Adipocyte (in vitro differentiated cells): ENCODE results near the gene KCNIP1.
A peak's percentile ranks its signal among the peaks of the same experiment; 100 is the strongest.

Source experiments
- DNase-seq: peaks from one replicate; pipeline ENCODE4 v3.0.0-alpha.2; 2015; ENCODE audit warnings: low read depth
- H3K27me3 ChIP-seq: replicated peaks from 2 replicates; pipeline ENCODE4 v1.7.0; 2013; ENCODE audit warnings: mild to moderate bottlenecking, low read length, moderate library complexity; ENCODE audit not compliant: control insufficient read depth, insufficient read depth
- H3K36me3 ChIP-seq: 2 replicates; pipeline ENCODE4 v1.7.0; 2013; ENCODE audit warnings: low read length, mild to moderate bottlenecking, moderate library complexity; ENCODE audit not compliant: control insufficient read depth, insufficient read depth, severe bottlenecking
- H3K4me1 ChIP-seq: 2 replicates; pipeline ENCODE4 v1.7.0; 2013; ENCODE audit warnings: mild to moderate bottlenecking, low read length, moderate library complexity; ENCODE audit not compliant: control insufficient read depth, insufficient read depth
- H3K4me3 ChIP-seq: 2 replicates; pipeline ENCODE4 v1.7.0; 2013; ENCODE audit warnings: mild to moderate bottlenecking, low read length, moderate library complexity
- H3K9ac ChIP-seq: 2 replicates; pipeline ENCODE4 v1.7.0; 2013; ENCODE audit warnings: mild to moderate bottlenecking, low read length, moderate library complexity
- H3K9me3 ChIP-seq: 2 replicates; pipeline ENCODE4 v1.7.0; 2013; ENCODE audit warnings: mild to moderate bottlenecking, low read length, moderate library complexity; ENCODE audit not compliant: control insufficient read depth

KCNIP1 gene

DNA sequence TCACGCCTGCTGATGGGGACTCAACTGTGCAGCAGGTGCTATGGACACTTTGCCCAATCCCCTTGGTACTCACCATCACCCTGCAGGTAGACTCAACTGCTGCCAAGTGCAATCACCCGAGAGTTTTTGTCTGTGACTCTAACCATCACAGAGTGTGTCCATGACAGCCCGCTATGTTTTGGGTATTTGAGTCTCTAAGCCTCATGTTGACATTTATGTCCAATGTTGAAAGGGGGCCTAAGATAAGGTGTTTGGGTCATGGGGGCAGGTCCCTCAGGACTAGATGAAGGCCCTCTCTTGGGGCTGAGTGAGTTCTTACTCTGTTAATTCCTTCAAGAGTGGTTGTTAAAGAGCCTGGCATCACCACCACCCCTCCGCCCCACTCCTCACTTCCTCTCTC lies 235.6 kb downstream of the KCNIP1 start:
- no peak overlapping the region for H3K9ac ChIP-seq
- no peak overlapping the region for H3K4me3 ChIP-seq
- H3K27me3 ChIP-seq = peaks cover 26% of the 10 kb centered on the region
- no peaks in the 10 kb centered on the region for H3K36me3 ChIP-seq
- H3K9me3 ChIP-seq = peaks cover 23% of the 10 kb centered on the region
- no peak for DNase-seq
- no peaks in the 10 kb centered on the region for H3K4me1 ChIP-seq

DNA sequence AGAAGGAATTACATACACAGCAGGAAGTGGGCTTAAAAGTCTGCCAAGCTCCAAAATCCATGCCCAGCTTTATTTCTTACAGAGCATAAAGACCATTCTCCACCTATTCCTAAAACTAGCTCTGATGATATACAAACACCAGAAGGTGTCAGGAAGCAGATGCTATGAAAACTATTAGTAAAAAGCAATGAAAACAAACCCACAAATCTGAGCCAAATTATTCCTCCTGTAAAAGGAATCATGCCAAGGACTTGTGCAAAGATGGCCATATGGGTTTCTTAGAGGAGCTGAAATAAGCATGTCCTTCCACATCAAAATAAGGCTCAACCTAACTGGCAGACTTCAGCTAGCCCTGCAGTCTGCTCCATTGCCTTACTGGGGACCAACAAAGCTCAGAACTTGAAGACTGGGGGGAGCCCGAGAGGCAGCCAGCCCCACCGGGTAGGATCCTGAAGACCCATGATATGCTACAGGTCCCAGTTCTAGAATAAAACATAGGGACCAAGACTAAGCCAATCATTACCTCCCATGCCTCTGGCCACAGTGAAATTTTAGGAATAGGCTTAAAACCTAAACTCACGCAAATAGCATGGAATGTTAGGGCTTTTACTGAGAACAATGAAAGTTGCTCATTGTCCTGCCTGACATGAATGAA lies 236.9 kb downstream of the KCNIP1 start:
- Histone ChIP-seq H3K36me3 (no peaks in the 10 kb centered on the region), H3K9ac (no peak overlapping the region), H3K4me3 (no peak overlapping the region), H3K27me3 (peaks cover 26% of the 10 kb centered on the region), H3K9me3 (peaks cover 10% of the 10 kb centered on the region), H3K4me1 (peaks cover 5% of the 10 kb centered on the region)
- no peak for DNase-seq

DNA sequence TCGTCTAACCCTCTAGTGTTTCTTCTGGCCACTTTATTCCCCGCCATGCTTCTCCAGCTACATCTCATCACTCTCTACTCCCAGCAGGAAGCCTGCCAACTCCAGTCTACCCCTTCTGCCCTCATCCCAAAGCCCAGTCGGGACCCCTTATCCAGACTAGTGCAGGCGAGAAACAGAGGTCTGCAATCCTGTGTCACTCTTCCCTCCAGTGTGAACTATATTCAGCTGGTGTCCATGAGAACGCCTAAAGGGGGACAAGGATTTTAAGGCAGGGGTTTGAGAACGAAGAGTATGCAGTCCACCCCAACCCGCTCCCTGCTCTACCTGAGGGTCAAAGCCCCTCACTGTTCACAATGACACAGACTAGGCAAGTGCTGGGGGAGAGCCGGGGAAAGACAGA lies 238.0 kb downstream of the KCNIP1 start:
- H3K4me3 ChIP-seq = no peak overlapping the region
- DNase-seq = no peak
- no peaks in the 10 kb centered on the region for H3K9me3 ChIP-seq
- H3K4me1 ChIP-seq = peaks cover 5% of the 10 kb centered on the region
- H3K9ac ChIP-seq = no peak overlapping the region
- H3K27me3 ChIP-seq = peaks cover 31% of the 10 kb centered on the region
- no peaks in the 10 kb centered on the region for H3K36me3 ChIP-seq

DNA sequence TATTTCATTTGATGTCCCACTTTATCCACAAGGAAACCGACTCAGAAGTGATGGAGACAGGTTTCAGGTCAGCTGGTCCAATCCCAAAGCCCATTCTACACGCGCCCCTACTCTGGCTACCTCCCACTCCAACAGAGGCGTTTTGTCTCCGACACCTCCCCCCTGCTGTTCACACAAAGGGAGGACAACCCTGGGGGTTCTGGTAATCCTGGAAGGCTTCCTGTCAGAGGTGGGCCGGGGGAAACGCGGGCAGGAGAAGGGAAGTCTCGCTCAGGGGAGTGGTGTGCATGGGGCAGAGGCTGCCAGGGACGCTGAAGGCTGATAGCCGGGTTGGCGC lies 240.0 kb downstream of the KCNIP1 start:
- Histone ChIP-seq H3K9me3 (no peaks in the 10 kb centered on the region), H3K36me3 (no peaks in the 10 kb centered on the region), H3K4me1 (peaks cover 5% of the 10 kb centered on the region), H3K27me3 (peaks cover 37% of the 10 kb centered on the region), H3K4me3 (no peak overlapping the region), H3K9ac (no peak overlapping the region)
- no peak for DNase-seq

DNA sequence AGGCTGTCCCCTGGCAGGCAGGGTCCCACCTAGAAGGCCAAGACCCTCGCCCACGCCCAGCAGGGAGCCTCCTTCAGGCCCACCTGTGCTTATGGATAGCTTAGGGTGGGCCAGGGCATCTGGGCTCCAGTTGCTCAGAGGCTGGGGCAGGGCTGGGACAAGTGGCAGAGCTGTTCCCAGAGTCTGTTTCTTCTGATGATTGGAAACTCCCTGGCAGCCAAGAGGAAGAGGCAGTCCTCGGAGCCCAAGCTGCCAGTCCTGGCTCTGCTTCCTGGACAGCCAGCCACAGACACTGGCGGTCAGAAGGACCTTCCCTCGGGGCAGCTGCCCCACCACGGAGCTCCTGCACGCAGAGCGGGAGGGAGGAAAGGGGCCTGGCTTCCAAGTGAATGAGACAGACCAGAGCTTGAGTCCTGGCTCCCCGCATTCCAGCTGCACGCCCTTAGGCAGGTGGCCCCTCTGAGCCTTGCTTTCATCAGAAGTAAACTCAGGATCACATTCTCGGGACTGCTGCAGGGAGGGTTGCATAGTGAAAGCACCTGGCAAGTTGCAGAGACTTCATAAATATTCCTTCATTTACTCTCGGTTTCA lies 241.8 kb downstream of the KCNIP1 start:
- peaks cover 5% of the 10 kb centered on the region for H3K4me1 ChIP-seq
- DNase-seq = peak; percentile 42
- no peaks in the 10 kb centered on the region for H3K9me3 ChIP-seq
- H3K9ac ChIP-seq = no peak overlapping the region
- H3K36me3 ChIP-seq = no peaks in the 10 kb centered on the region
- peaks cover 47% of the 10 kb centered on the region for H3K27me3 ChIP-seq
- H3K4me3 ChIP-seq = no peak overlapping the region

DNA sequence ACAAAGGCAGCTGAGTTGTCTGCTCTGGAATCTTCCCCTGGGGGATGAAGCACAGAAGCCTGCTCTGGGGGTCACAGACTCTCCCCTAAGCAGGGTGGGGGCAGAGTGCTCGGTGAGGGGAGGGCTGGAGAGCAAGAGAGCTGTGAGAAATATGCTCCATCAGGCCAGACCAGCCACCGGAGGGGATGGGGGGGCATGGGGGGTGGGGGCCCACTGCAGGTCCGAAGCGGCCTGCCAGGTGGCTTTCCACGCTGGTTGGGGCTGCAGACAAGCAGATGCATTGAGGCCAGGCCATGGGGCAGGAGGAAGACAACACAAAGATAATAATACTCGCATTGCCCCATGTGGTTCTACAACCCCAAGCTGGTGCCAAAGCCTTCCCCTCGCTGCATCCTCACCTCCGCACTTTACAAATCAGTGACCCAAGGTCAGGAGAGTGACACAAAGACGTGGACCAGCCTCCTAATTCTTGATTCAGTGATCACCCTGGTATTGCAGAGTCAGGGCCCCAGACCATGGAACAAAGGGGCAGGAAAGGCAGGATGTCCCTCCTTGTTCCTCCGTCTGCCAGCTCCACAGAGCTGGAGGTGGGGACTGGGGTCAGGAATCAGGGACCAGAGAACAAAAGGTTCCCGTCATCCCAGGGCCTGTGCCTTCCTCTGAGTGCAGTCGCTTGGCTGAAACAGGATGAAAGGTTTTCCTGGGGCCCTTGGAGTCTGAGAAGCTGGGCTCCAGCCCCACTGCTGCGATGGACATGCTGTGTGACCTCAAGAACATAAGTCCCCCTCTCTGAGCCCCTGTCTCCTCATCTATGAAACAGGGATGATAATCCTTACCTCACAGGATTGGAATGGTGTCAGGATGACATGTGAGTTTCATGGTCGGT lies 242.5 kb downstream of the KCNIP1 start:
- Histone ChIP-seq H3K4me3 (no peak overlapping the region), H3K27me3 (peaks cover 50% of the 10 kb centered on the region), H3K9ac (no peak overlapping the region), H3K9me3 (no peaks in the 10 kb centered on the region), H3K36me3 (no peaks in the 10 kb centered on the region), H3K4me1 (peaks cover 5% of the 10 kb centered on the region)
- DNase-seq = no peak

DNA sequence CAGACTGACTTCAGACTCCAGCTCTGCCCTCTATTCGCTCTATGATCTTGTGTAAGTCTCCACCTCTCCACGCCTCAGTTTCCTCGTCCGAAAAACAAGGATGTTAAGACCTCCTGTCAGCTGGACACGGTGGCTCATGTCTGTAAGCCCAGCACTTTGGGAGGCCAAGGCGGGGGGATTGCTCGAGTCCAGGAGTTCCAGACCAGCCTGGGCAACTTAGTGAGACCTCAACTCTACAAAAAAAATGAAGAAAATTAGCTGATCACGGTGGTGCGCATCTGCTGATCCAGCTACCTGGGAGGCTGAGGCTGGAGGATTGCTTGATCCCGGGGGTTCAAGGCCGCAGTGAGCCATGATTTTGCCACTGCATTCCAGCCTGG lies 243.1 kb downstream of the KCNIP1 start:
- peaks cover 53% of the 10 kb centered on the region for H3K27me3 ChIP-seq
- no peaks in the 10 kb centered on the region for H3K36me3 ChIP-seq
- peaks cover 5% of the 10 kb centered on the region for H3K4me1 ChIP-seq
- no peak overlapping the region for H3K9ac ChIP-seq
- DNase-seq = no peak
- H3K4me3 ChIP-seq = no peak overlapping the region
- no peaks in the 10 kb centered on the region for H3K9me3 ChIP-seq

DNA sequence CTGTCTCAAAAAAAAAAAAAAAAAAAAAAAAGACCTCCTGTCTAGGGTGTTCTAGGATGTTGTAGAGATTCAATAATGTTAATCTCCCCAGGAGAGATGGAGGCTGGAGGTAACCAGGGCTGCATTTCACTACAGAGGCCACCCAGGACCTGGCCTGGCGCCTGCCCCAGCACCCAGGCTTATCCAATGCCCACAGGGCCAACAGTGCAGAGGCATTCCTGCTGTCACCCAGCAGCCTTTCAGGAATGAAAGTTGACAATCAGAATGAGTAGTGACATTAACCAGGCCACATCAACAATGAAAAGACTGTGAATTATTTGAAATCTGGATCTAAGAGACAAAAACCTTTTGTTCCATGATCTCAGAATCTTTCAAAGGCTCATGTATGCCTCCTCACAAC lies 243.5 kb downstream of the KCNIP1 start:
- Histone ChIP-seq H3K27me3 (peaks cover 53% of the 10 kb centered on the region), H3K4me3 (no peak overlapping the region), H3K36me3 (no peaks in the 10 kb centered on the region), H3K4me1 (peaks cover 5% of the 10 kb centered on the region), H3K9ac (no peak overlapping the region), H3K9me3 (no peaks in the 10 kb centered on the region)
- no peak for DNase-seq

DNA sequence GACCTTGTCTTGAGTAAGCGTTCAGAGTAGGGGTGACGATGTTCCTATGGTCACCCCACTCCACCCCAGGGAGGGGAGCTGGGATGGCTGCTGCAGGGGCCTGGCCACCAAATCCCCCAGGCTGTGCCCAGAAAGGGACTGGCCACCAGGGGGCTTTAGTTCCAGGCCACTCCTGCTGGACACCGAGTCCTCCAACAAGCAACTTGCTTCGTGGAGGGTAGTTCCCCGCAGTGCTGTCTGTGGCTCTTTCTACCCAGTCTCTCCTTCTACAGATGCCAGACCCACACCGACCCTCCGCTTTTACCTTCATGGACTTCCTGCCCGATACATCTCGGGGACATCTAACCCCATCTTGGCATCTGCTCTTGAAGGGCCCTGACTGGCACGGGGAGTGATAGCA lies 244.0 kb downstream of the KCNIP1 start:
- no peak overlapping the region for H3K4me3 ChIP-seq
- peaks cover 57% of the 10 kb centered on the region for H3K27me3 ChIP-seq
- no peak overlapping the region for H3K9ac ChIP-seq
- peak; percentile 10 for DNase-seq
- H3K36me3 ChIP-seq = no peaks in the 10 kb centered on the region
- no peaks in the 10 kb centered on the region for H3K9me3 ChIP-seq
- peaks cover 5% of the 10 kb centered on the region for H3K4me1 ChIP-seq

DNA sequence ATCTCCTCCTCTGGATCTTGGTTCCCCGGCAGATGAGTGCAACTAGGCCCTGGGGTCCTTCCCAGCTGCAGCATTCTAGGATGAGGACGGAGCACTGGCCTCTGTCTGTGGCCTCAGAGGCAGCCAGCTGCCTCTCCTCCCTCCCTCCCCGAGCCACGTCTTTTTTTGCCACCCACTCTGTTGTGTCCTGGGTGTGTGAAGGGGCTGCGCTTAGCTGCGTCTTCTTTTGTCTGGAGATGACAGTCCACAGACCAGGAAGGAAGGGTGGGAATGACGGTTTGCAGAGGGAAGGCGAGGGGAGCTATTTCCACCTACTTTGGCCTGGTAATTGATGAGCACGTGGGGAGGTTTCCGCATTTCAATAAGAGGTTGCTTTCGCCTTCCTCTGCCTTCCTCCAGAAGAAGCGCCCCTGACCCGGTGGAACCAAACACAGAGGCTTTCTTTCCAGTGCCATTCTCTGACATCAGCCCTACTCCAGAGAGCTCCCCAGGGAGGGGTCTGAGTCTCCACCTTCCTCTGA lies 245.2 kb downstream of the KCNIP1 start:
- Histone ChIP-seq H3K9ac (no peak overlapping the region), H3K36me3 (no peaks in the 10 kb centered on the region), H3K4me1 (peaks cover 5% of the 10 kb centered on the region), H3K27me3 (peaks cover 60% of the 10 kb centered on the region), H3K4me3 (no peak overlapping the region), H3K9me3 (no peaks in the 10 kb centered on the region)
- no peak for DNase-seq

DNA sequence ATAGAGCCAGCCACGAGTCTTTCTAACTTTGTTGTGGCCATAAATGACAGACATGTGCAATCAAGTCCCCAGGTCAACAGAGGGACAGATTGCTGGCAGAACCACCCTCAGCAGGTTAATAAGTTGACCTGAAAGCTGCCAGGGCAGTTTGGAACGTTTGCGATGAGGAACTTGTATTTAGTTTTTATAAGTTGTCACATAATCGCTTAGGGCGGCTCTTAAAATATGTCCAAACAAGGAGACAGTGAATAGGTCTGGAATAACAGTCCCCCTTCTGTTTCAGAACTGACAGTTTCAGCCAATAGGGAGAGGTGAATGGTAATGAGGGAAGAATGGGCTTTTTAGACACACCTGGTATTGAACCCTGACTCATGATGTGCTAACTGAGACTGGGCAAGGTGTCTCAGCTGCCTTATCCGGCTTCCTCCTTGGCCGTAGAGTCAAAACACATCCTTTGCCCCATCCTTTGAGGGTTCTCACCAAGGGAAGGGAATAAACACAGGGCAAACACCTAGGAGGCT lies 246.2 kb downstream of the KCNIP1 start:
- H3K4me1 ChIP-seq = peaks cover under 1% of the 10 kb centered on the region
- no peak for DNase-seq
- H3K36me3 ChIP-seq = no peaks in the 10 kb centered on the region
- no peak overlapping the region for H3K4me3 ChIP-seq
- no peak overlapping the region for H3K9ac ChIP-seq
- no peaks in the 10 kb centered on the region for H3K9me3 ChIP-seq
- H3K27me3 ChIP-seq = peaks cover 58% of the 10 kb centered on the region
